Measurements from ENCODE around the gene DYRK4. TPM values are rescaled to one million over a fixed set of nuclear protein-coding genes. Genes with fewer than 3 reads are reported as not detected.

The DYRK4 gene
- total RNA-seq, 1 experiment from 2014 or later = 58.6 TPM

DNA sequence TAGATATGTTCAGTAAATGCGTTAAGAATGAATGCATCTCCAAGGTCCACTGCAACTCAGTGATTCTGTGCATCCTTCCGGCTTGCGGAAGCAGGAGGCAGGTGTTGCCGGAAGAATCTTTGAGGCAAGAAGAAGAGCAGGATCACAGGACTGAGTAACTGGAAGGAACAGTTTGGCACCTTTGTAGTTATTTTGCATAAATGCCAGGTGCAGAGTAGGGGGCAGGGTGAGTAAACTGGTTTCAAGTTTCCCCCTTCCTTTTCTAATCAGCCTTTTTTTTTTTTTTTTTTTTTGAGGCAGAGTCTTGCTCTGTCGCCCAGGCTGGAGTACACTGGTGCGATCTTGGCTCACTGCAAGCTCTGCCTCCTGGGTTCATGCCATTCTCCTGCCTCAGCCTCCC, 22.3 kb downstream of the DYRK4 start:
- Histone ChIP-seq H2AFZ (ENCODE audit: low read length) (no peak overlapping the region), H3K9me2 (replicated peaks; ENCODE audit: low read length) (no peaks in the 10 kb centered on the region), H3K4me2 (ENCODE audit: low read length) (no peak overlapping the region), H4K20me1 (ENCODE audit: low read length) (no peaks in the 10 kb centered on the region), H3K27me3 (ENCODE audit: low read length) (no peaks in the 10 kb centered on the region), H3K36me3 (ENCODE audit: low read depth, low read length) (no peaks in the 10 kb centered on the region), H3K9me3 (ENCODE audit: low read length) (no peaks in the 10 kb centered on the region), H3K4me1 (ENCODE audit: insufficient read depth, low read length) (no peaks in the 10 kb centered on the region), H3K79me2 (ENCODE audit: low read length) (no peaks in the 10 kb centered on the region), H3F3A (ENCODE audit: low read length, unreplicated experiment) (no peaks in the 10 kb centered on the region), H3K4me3 (ENCODE audit: low read length) (no peak overlapping the region), H3K27ac (ENCODE audit: low read length) (no peak overlapping the region), H3K9ac (ENCODE audit: low read length) (no peak overlapping the region)
- intact Hi-C loops (cut with micrococcal nuclease) = no loop called here
- CTCF ChIA-PET = interaction anchor here (0.7 kb wide), 1 partner anchor 36 kb away, joined by 4 read pairs; no protein-coding TSS in a partner anchor
- no peak for TF ChIP-seq EZH2phosphoT487 (IDR thresholded peaks at IDR 0.05; ENCODE audit: borderline replicate concordance, low read length)
- TF ChIP-seq EZH2 (IDR thresholded peaks at IDR 0.05; ENCODE audit: low read length, unreplicated experiment) = no peak
- TF ChIP-seq, protein P1, sequence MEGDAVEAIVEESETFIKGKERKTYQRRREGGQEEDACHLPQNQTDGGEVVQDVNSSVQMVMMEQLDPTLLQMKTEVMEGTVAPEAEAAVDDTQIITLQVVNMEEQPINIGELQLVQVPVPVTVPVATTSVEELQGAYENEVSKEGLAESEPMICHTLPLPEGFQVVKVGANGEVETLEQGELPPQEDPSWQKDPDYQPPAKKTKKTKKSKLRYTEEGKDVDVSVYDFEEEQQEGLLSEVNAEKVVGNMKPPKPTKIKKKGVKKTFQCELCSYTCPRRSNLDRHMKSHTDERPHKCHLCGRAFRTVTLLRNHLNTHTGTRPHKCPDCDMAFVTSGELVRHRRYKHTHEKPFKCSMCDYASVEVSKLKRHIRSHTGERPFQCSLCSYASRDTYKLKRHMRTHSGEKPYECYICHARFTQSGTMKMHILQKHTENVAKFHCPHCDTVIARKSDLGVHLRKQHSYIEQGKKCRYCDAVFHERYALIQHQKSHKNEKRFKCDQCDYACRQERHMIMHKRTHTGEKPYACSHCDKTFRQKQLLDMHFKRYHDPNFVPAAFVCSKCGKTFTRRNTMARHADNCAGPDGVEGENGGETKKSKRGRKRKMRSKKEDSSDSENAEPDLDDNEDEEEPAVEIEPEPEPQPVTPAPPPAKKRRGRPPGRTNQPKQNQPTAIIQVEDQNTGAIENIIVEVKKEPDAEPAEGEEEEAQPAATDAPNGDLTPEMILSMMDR (conservative IDR thresholded peaks at IDR 0.05; ENCODE audit: low read depth, low read length) = no peak
- no TSS peak for BruUV-seq (replicated peaks)
- no peak for DNase-seq
- POLR2A ChIA-PET (ENCODE audit: unreplicated experiment) = no interaction called here
- ATAC-seq = no peak

DNA sequence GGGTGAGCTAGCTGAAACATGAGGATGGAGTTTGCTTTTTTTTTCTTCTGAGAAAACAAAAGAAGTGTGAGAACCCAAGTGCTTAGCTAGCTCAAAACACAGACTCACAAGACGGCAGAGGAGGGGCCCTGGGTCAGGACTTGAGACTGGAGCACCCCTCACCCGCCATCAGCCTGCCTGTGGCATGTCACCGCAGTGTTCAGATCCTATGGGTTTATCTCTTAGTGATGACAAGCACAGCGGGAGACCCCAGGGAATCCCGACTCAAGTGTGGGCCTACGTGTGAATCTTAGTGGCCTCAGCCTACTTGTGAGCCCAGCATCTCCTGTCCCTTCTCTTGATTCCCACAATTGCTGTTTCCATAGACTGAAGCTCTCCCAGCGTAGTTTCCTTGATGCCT, 22.9 kb downstream of the DYRK4 start:
- CTCF ChIA-PET = interaction anchor here (0.7 kb wide), 1 partner anchor 36 kb away, joined by 4 read pairs; no protein-coding TSS in a partner anchor
- Histone ChIP-seq H3K27ac (ENCODE audit: low read length) (no peak overlapping the region), H3F3A (ENCODE audit: low read length, unreplicated experiment) (no peaks in the 10 kb centered on the region), H3K4me3 (ENCODE audit: low read length) (no peak overlapping the region), H3K27me3 (ENCODE audit: low read length) (no peaks in the 10 kb centered on the region), H3K79me2 (ENCODE audit: low read length) (no peaks in the 10 kb centered on the region), H2AFZ (ENCODE audit: low read length) (no peak overlapping the region), H3K9me2 (replicated peaks; ENCODE audit: low read length) (no peaks in the 10 kb centered on the region), H3K9ac (ENCODE audit: low read length) (no peak overlapping the region), H3K4me1 (ENCODE audit: insufficient read depth, low read length) (no peaks in the 10 kb centered on the region), H3K9me3 (ENCODE audit: low read length) (no peaks in the 10 kb centered on the region), H3K36me3 (ENCODE audit: low read depth, low read length) (no peaks in the 10 kb centered on the region), H4K20me1 (ENCODE audit: low read length) (no peaks in the 10 kb centered on the region), H3K4me2 (ENCODE audit: low read length) (no peak overlapping the region)
- POLR2A ChIA-PET (ENCODE audit: unreplicated experiment) = no interaction called here
- intact Hi-C loops (cut with micrococcal nuclease) = no loop called here
- TF ChIP-seq EZH2phosphoT487 (IDR thresholded peaks at IDR 0.05; ENCODE audit: borderline replicate concordance, low read length) (no peak), EZH2 (IDR thresholded peaks at IDR 0.05; ENCODE audit: low read length, unreplicated experiment) (no peak)
- TF ChIP-seq, protein P1 (conservative IDR thresholded peaks at IDR 0.05; ENCODE audit: low read depth, low read length) = no peak
- BruUV-seq (replicated peaks) = no TSS peak
- DNase-seq (no peak), ATAC-seq (no peak)

GRCh38 chr12:4586500-4586899, 24.5 kb downstream of the DYRK4 start:
- H3K4me3 ChIP-seq (ENCODE audit: low read length) = no peak overlapping the region
- intact Hi-C loops (cut with micrococcal nuclease) = no loop called here
- no peaks in the 10 kb centered on the region for H3K36me3 ChIP-seq (ENCODE audit: low read depth, low read length)
- no peaks in the 10 kb centered on the region for H3K9me3 ChIP-seq (ENCODE audit: low read length)
- no peaks in the 10 kb centered on the region for H3K79me2 ChIP-seq (ENCODE audit: low read length)
- H3K9ac ChIP-seq (ENCODE audit: low read length) = no peak overlapping the region
- no peak overlapping the region for H2AFZ ChIP-seq (ENCODE audit: low read length)
- H3K9me2 ChIP-seq (replicated peaks; ENCODE audit: low read length) = no peaks in the 10 kb centered on the region
- ChIA-PET CTCF (no interaction called here), POLR2A (ENCODE audit: unreplicated experiment) (no interaction called here)
- no peaks in the 10 kb centered on the region for H3F3A ChIP-seq (ENCODE audit: low read length, unreplicated experiment)
- no peaks in the 10 kb centered on the region for H3K27me3 ChIP-seq (ENCODE audit: low read length)
- ATAC-seq = no peak
- no peaks in the 10 kb centered on the region for H3K4me1 ChIP-seq (ENCODE audit: insufficient read depth, low read length)
- TF ChIP-seq EZH2 (IDR thresholded peaks at IDR 0.05; ENCODE audit: low read length, unreplicated experiment) = no peak
- TF ChIP-seq, protein P1 (conservative IDR thresholded peaks at IDR 0.05; ENCODE audit: low read depth, low read length) = no peak
- TF ChIP-seq EZH2phosphoT487 (IDR thresholded peaks at IDR 0.05; ENCODE audit: borderline replicate concordance, low read length) = no peak
- H3K4me2 ChIP-seq (ENCODE audit: low read length) = no peak overlapping the region
- no peak for DNase-seq
- H3K27ac ChIP-seq (ENCODE audit: low read length) = no peak overlapping the region
- no peaks in the 10 kb centered on the region for H4K20me1 ChIP-seq (ENCODE audit: low read length)
- no TSS peak for BruUV-seq (replicated peaks)
